ENCODE results near the gene MRAS. TPM values are rescaled to one million over a fixed set of nuclear protein-coding genes. Genes with fewer than 3 reads are reported as not detected.

Gene MRAS
- total RNA-seq, 1 experiment from 2014 or later: 23.4 TPM

Other genes starting within 250 kb of the MRAS start
- 14.9 and 20.1 TPM in 2 replicates for gene DZIP1L, start 233.0 kb upstream of the MRAS start, total RNA-seq (2014; rRNA removed; shearing (Covaris generic); ENCODE audit: low replicate concordance)
- gene A4GNT, start 216.2 kb upstream of the MRAS start, total RNA-seq (2014; rRNA removed; shearing (Covaris generic); ENCODE audit: low replicate concordance): not detected in 2 replicates
- gene DBR1, start 173.7 kb upstream of the MRAS start, total RNA-seq (2014; rRNA removed; shearing (Covaris generic); ENCODE audit: low replicate concordance): 19.2 and 29.5 TPM in 2 replicates
- gene ARMC8, start 161.3 kb upstream of the MRAS start, total RNA-seq (2014; rRNA removed; shearing (Covaris generic); ENCODE audit: low replicate concordance): 30.2 and 38.5 TPM in 2 replicates
- gene NME9, start 18.7 kb upstream of the MRAS start, total RNA-seq (2014; rRNA removed; shearing (Covaris generic); ENCODE audit: low replicate concordance): 3.1 TPM in 1 of 2 replicates, not detected in the other
- 0.23 and 0.89 TPM in 2 replicates for gene ESYT3, start 86.0 kb downstream of the MRAS start, total RNA-seq (2014; rRNA removed; shearing (Covaris generic); ENCODE audit: low replicate concordance)
- 2.9 and 7.0 TPM in 2 replicates for gene CEP70, start 245.7 kb downstream of the MRAS start, total RNA-seq (2014; rRNA removed; shearing (Covaris generic); ENCODE audit: low replicate concordance)